Measurements from ENCODE around the gene TMEM14A. TPM values are rescaled to one million over a fixed set of nuclear protein-coding genes. Genes with fewer than 3 reads are reported as not detected.

The TMEM14A gene
- total RNA-seq, 2 donors from 2014 or later = 13.2 to 13.4 TPM

DNA sequence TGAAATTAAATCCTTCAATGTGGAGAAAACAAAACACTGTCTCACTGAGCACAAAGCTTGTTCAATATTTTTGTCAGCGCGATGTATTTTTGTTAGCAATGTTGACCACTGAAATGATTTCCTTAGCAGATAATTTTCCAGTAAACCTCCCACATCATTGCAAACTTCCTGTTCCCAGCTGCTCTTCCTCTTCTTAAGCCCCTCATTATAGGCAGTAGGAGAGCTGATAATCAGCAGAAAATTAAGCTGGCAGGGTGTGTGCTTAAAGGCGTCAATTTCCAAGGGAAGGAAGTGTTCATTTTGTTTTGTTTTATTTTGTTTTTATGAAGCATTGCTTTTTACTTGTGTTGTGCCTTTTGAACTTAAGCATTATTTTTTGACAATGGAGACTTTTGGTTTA is 29.1 kb upstream of the TMEM14A start:
- no peaks in the 10 kb centered on the region for H3K36me3 ChIP-seq
- peaks cover 0 to 7% of the 10 kb centered on the region in 2 donors for H3K4me1 ChIP-seq
- DNase-seq (ENCODE audit: low spot score) = no peak
- TF ChIP-seq, protein P1, sequence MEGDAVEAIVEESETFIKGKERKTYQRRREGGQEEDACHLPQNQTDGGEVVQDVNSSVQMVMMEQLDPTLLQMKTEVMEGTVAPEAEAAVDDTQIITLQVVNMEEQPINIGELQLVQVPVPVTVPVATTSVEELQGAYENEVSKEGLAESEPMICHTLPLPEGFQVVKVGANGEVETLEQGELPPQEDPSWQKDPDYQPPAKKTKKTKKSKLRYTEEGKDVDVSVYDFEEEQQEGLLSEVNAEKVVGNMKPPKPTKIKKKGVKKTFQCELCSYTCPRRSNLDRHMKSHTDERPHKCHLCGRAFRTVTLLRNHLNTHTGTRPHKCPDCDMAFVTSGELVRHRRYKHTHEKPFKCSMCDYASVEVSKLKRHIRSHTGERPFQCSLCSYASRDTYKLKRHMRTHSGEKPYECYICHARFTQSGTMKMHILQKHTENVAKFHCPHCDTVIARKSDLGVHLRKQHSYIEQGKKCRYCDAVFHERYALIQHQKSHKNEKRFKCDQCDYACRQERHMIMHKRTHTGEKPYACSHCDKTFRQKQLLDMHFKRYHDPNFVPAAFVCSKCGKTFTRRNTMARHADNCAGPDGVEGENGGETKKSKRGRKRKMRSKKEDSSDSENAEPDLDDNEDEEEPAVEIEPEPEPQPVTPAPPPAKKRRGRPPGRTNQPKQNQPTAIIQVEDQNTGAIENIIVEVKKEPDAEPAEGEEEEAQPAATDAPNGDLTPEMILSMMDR (IDR thresholded peaks at IDR 0.05) = no peak
- no peaks in the 10 kb centered on the region for H3K27me3 ChIP-seq
- no peak overlapping the region for H3K27ac ChIP-seq
- H3K4me3 ChIP-seq = no peak overlapping the region
- no peaks in the 10 kb centered on the region for H3K9me3 ChIP-seq

DNA sequence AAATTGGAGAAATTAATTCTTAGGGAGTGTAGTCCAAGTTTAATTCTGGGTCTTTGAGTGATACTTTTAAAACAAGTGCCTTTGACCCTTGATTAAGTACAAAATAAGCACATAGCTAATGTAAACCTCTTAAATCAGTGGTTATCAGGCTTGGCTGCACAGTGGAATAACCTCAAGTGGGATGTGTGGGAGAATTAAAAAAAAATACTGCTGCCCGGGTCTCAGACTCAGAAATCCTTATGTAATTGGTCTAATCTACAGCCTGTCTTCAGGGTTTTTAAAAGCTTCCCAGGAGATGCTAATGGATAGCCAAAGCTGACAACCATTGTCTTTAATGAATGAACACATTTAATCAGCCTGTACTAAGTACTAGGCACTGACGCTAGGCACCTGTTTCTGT is 28.5 kb upstream of the TMEM14A start:
- Histone ChIP-seq H3K27ac (no peak overlapping the region), H3K27me3 (no peaks in the 10 kb centered on the region), H3K36me3 (no peaks in the 10 kb centered on the region), H3K4me1 (peaks cover 0 to 7% of the 10 kb centered on the region in 2 donors), H3K9me3 (no peaks in the 10 kb centered on the region), H3K4me3 (no peak overlapping the region)
- DNase-seq (ENCODE audit: low spot score) = no peak
- TF ChIP-seq, protein P1 (IDR thresholded peaks at IDR 0.05) = no peak

- DNase-seq (ENCODE audit: low spot score) = no peak
- no peaks in the 10 kb centered on the region for H3K27me3 ChIP-seq
Measured at GRCh38 chr6:52643158-52643557, 27.8 kb upstream of the TMEM14A start.

GRCh38 chr6:52644253-52644652 is 26.7 kb upstream of the TMEM14A start:
- no peaks in the 10 kb centered on the region for H3K36me3 ChIP-seq
- TF ChIP-seq, protein P1 (IDR thresholded peaks at IDR 0.05) = no peak
- H3K27me3 ChIP-seq = no peaks in the 10 kb centered on the region
- no peak overlapping the region for H3K27ac ChIP-seq
- H3K4me3 ChIP-seq = no peak overlapping the region
- H3K4me1 ChIP-seq = peaks cover 0 to 7% of the 10 kb centered on the region in 2 donors
- H3K9me3 ChIP-seq = no peaks in the 10 kb centered on the region
- no peak for DNase-seq (ENCODE audit: low spot score)

More at GRCh38 chr6:52643158-52643557, 27.8 kb upstream of the TMEM14A start:
- H3K9me3 ChIP-seq = no peaks in the 10 kb centered on the region
- peaks cover 0 to 7% of the 10 kb centered on the region in 2 donors for H3K4me1 ChIP-seq
- no peak overlapping the region for H3K27ac ChIP-seq
- H3K36me3 ChIP-seq = no peaks in the 10 kb centered on the region
- no peak overlapping the region for H3K4me3 ChIP-seq
- TF ChIP-seq, protein P1 (IDR thresholded peaks at IDR 0.05) = no peak

DNA sequence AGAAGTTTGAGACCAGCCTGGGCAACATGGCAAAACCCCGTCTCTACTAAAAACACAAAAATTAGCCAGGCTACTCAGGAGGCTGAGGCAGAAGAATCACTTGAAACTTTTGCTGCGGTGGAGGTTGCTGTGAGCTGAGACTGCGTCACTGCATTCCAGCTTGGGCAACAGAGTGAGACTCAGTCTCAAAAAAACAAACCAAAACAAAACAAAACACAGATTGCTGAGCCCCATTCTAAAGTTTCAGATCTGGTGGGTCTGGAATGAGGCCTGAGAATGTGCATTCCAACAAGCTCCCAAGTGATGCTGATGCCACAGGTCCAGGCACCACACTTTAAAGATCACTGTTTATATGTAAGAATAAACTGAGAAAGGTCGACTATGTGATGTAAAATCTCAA is 24.9 kb upstream of the TMEM14A start:
- Histone ChIP-seq H3K27ac (no peak overlapping the region), H3K4me3 (no peak overlapping the region), H3K36me3 (no peaks in the 10 kb centered on the region), H3K27me3 (no peaks in the 10 kb centered on the region), H3K4me1 (peaks cover 0 to 7% of the 10 kb centered on the region in 2 donors), H3K9me3 (no peaks in the 10 kb centered on the region)
- TF ChIP-seq, protein P1 (IDR thresholded peaks at IDR 0.05) = no peak
- no peak for DNase-seq (ENCODE audit: low spot score)

DNA sequence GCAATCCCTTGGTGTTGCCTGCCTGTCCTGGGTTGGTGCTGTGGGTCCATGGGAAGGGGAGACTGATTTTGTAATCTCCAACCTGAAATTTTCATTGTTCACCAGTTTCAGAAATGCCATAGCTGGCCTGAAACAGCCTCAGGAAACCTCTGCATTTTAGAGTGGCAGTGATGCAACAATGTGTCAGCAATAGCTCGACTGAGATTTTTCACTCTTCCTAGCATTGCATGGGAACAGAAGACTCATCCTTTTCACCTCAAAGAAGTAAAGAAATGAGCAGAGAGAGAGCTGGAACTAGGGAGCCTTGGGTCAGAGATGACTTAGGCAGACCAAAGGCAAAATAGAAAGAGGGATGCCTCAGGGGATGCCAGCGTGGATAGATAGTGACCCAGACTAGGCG is 23.7 kb upstream of the TMEM14A start:
- Histone ChIP-seq H3K36me3 (no peaks in the 10 kb centered on the region), H3K4me3 (no peak overlapping the region), H3K27ac (no peak overlapping the region), H3K9me3 (no peaks in the 10 kb centered on the region), H3K27me3 (no peaks in the 10 kb centered on the region), H3K4me1 (no peaks in the 10 kb centered on the region)
- no peak for DNase-seq (ENCODE audit: low spot score)
- TF ChIP-seq, protein P1 (IDR thresholded peaks at IDR 0.05) = no peak

All from right atrium auricular region (tissue), 2 donors.